GM23248 (cell line): ENCODE data around the gene ORM1. TPM values are rescaled to one million over a fixed set of nuclear protein-coding genes. Genes with fewer than 3 reads are reported as not detected.

Experiments
- DNase-seq: peaks from one replicate; pipeline ENCODE4 v3.0.0-alpha.2; 2015
- H2AFZ ChIP-seq: fragments of 200-600 bp; sonication (generic); 2 replicates; pipeline ENCODE4 v1.6.1; 2016; ENCODE audit warnings: antibody characterized with exemption
- H3F3A ChIP-seq: fragments of 200-600 bp; sonication (generic); 2 replicates; pipeline ENCODE4 v1.6.1; 2016; ENCODE audit warnings: mild to moderate bottlenecking, antibody characterized with exemption, mixed run types; ENCODE audit not compliant: insufficient read depth
- H3K27ac ChIP-seq: fragments of 200-600 bp; sonication (generic); 2 replicates; pipeline ENCODE4 v1.5.1; 2016; ENCODE audit warnings: mild to moderate bottlenecking
- H3K27me3 ChIP-seq: fragments of 200-600 bp; sonication (generic); replicated peaks from 2 replicates; pipeline ENCODE4 v1.6.1; 2016; ENCODE audit warnings: mild to moderate bottlenecking; ENCODE audit not compliant: insufficient read depth
- H3K36me3 ChIP-seq: fragments of 200-600 bp; sonication (generic); 2 replicates; pipeline ENCODE4 v1.6.1; 2016; ENCODE audit warnings: low read depth, mild to moderate bottlenecking
- H3K4me1 ChIP-seq: fragments of 200-600 bp; sonication (generic); 2 replicates; pipeline ENCODE4 v1.6.1; 2016; ENCODE audit warnings: mild to moderate bottlenecking; ENCODE audit not compliant: insufficient read depth
- H3K4me2 ChIP-seq: fragments of 200-600 bp; sonication (generic); one replicate; pipeline ENCODE4 v1.6.1; 2016; ENCODE audit warnings: mild to moderate bottlenecking; ENCODE audit not compliant: unreplicated experiment
- H3K4me3 ChIP-seq: fragments of 200-600 bp; sonication (generic); 2 replicates; pipeline ENCODE4 v1.5.1; 2016; ENCODE audit warnings: mild to moderate bottlenecking
- H3K79me2 ChIP-seq: fragments of 200-600 bp; sonication (generic); 2 replicates; pipeline ENCODE4 v1.6.1; 2016; ENCODE audit warnings: mild to moderate bottlenecking; ENCODE audit not compliant: insufficient read depth
- H3K9ac ChIP-seq: fragments of 200-600 bp; sonication (generic); 2 replicates; pipeline ENCODE4 v1.6.1; 2016; ENCODE audit warnings: mild to moderate bottlenecking
- H3K9me2 ChIP-seq: fragments of 200-600 bp; sonication (generic); 2 replicates; pipeline ENCODE4 v1.6.1; 2016; ENCODE audit warnings: mixed run types, mild to moderate bottlenecking, moderate library complexity; ENCODE audit not compliant: insufficient read depth
- H3K9me3 ChIP-seq: fragments of 200-600 bp; sonication (generic); one replicate; pipeline ENCODE4 v1.6.1; 2017; ENCODE audit warnings: low read depth
- H4K20me1 ChIP-seq: fragments of 200-600 bp; sonication (generic); 2 replicates; pipeline ENCODE4 v1.6.0; 2016; ENCODE audit not compliant: insufficient read depth
- EZH2 ChIP-seq: fragments of 200-600 bp; sonication (generic); IDR thresholded peaks from 2 replicates; pipeline ENCODE4 v1.6.1; 2018; ENCODE audit warnings: antibody characterized with exemption, mild to moderate bottlenecking; ENCODE audit not compliant: insufficient read depth, poor library complexity, severe bottlenecking
- EZH2phosphoT487 ChIP-seq: fragments of 200-600 bp; sonication (generic); IDR thresholded peaks from 2 replicates; pipeline ENCODE4 v1.6.1; 2018; ENCODE audit warnings: antibody characterized with exemption, moderate library complexity, mild to moderate bottlenecking, low read depth; ENCODE audit not compliant: insufficient read depth
- WGBS, 2 experiments: methylation state at CpG; one replicate each; pipeline ENCODE4 v1.1.6; 2015 to 2017; ENCODE audit warnings: low lambda C conversion rate in 2 of 2, low coverage in 1 of 2; ENCODE audit errors: missing lambda C conversion rate in 2 of 2; 5-methylcytosine and 5-hydroxymethylcytosine counted together
- in situ Hi-C: fragments of 300-500 bp; cut with MboI; formaldehyde crosslinking; loops from 2 replicates; pipeline ENCODE4 v1.15.0; 2020
- polyA plus RNA-seq: library from polyadenylated mRNA; unstranded; fragments of >200 nt; fragmentation: Nextera tagmentation; extraction: Ambion mirVana; gene quantifications from 2 replicates; pipeline ENCODE4 v1.2.1, GENCODE V29; 2016
- total RNA-seq: library from RNA; depleted of rRNA; stranded (reverse); fragments of >200 nt; shearing (Covaris generic); gene quantifications from 2 replicates; pipeline ENCODE4 v1.2.3, GENCODE V29; 2014

ORM1 gene
- total and polyA plus RNA-seq, 2 experiments from 2014 or later: not detected

- H3K9me3 ChIP-seq: no peaks in the 10 kb centered on the region
- H3K79me2 ChIP-seq: no peaks in the 10 kb centered on the region
- TF ChIP-seq EZH2 (no peak), EZH2phosphoT487 (no peak)
- no peaks in the 10 kb centered on the region for H3K27me3 ChIP-seq
- no peak overlapping the region for H3K9ac ChIP-seq
- H3K27ac ChIP-seq: no peak overlapping the region
- no peak overlapping the region for H3K4me2 ChIP-seq
- H3K4me1 ChIP-seq: no peaks in the 10 kb centered on the region
- WGBS, 2 experiments: 85% methylated on average over 11 of the region's 11 CpGs
- H3K36me3 ChIP-seq: peaks cover 33% of the 10 kb centered on the region
- DNase-seq: no peak
- H3F3A ChIP-seq: no peaks in the 10 kb centered on the region
- H3K4me3 ChIP-seq: no peak overlapping the region
- in situ Hi-C loops: no loop called here
- H2AFZ ChIP-seq: no peak overlapping the region
- no peaks in the 10 kb centered on the region for H3K9me2 ChIP-seq
- no peaks in the 10 kb centered on the region for H4K20me1 ChIP-seq
These were observed 30.9 kb upstream of the ORM1 start for GRCh38 chr9:114291886-114292590.

GRCh38 chr9:114294664-114295063 is 28.2 kb upstream of the ORM1 start:
- H3K27me3 ChIP-seq: no peaks in the 10 kb centered on the region
- no peak overlapping the region for H2AFZ ChIP-seq
- peaks cover 33% of the 10 kb centered on the region for H3K36me3 ChIP-seq
- no peak overlapping the region for H3K4me2 ChIP-seq
- no peak overlapping the region for H3K27ac ChIP-seq
- H3K9me2 ChIP-seq: no peaks in the 10 kb centered on the region
- TF ChIP-seq EZH2 (no peak), EZH2phosphoT487 (no peak)
- no peaks in the 10 kb centered on the region for H3K79me2 ChIP-seq
- in situ Hi-C loops: no loop called here
- no peaks in the 10 kb centered on the region for H4K20me1 ChIP-seq
- no peak overlapping the region for H3K4me3 ChIP-seq
- H3K4me1 ChIP-seq: no peaks in the 10 kb centered on the region
- H3F3A ChIP-seq: no peaks in the 10 kb centered on the region; the same call in 1 of the 2 replicates
- no peak overlapping the region for H3K9ac ChIP-seq
- DNase-seq: no peak
- H3K9me3 ChIP-seq: no peaks in the 10 kb centered on the region

- Histone ChIP-seq H3K4me1 (no peaks in the 10 kb centered on the region), H3K27ac (no peak overlapping the region), H3K9ac (no peak overlapping the region), H2AFZ (no peak overlapping the region), H3K79me2 (no peaks in the 10 kb centered on the region), H4K20me1 (no peaks in the 10 kb centered on the region), H3K4me3 (no peak overlapping the region), H3K4me2 (no peak overlapping the region), H3F3A (no peaks in the 10 kb centered on the region; the same call in 1 of the 2 replicates), H3K36me3 (peaks cover 33% of the 10 kb centered on the region), H3K27me3 (no peaks in the 10 kb centered on the region), H3K9me3 (no peaks in the 10 kb centered on the region), H3K9me2 (no peaks in the 10 kb centered on the region)
- TF ChIP-seq EZH2 (no peak), EZH2phosphoT487 (no peak)
- in situ Hi-C loops: no loop called here
- DNase-seq: no peak
- WGBS, 2 experiments: 91 to 96% methylated on average over 1 of the region's 1 CpG
These were observed 26.6 kb upstream of the ORM1 start for GRCh38 chr9:114296338-114296737.

- TF ChIP-seq EZH2phosphoT487 (no peak), EZH2 (no peak)
- Histone ChIP-seq H2AFZ (no peak overlapping the region), H3K36me3 (peaks cover 20% of the 10 kb centered on the region), H3K4me2 (no peak overlapping the region), H3K27me3 (no peaks in the 10 kb centered on the region), H3K27ac (no peak overlapping the region), H3K9me3 (no peaks in the 10 kb centered on the region), H3F3A (no peaks in the 10 kb centered on the region; the same call in 1 of the 2 replicates), H3K4me1 (no peaks in the 10 kb centered on the region), H3K9ac (no peak overlapping the region), H3K9me2 (no peaks in the 10 kb centered on the region), H3K79me2 (no peaks in the 10 kb centered on the region), H3K4me3 (no peak overlapping the region), H4K20me1 (no peaks in the 10 kb centered on the region)
- in situ Hi-C loops: no loop called here
- DNase-seq: no peak
- WGBS, 2 experiments: 90 to 93% methylated on average over 15 of the region's 15 CpGs
These were observed 23.4 kb upstream of the ORM1 start for GRCh38 chr9:114299286-114300152.
